Uterus (tissue), 4 donors: Measurements from ENCODE around the gene FZD4. TPM values are rescaled to one million over a fixed set of nuclear protein-coding genes. Genes with fewer than 3 reads are reported as not detected.
A peak's percentile ranks its signal among the peaks of the same experiment; 100 is the strongest.

Source experiments
- DNase-seq, 2 donors: peaks; one replicate each; pipeline ENCODE4 v3.0.0-alpha.2; 2019 to 2020
- H3K27ac ChIP-seq, 2 donors: fragments of 200-600 bp; sonication (generic); 1 replicate in 1 of 2; 2 replicates in 1 of 2; pipeline ENCODE4 v1.5.1; 2016 to 2018
- H3K27me3 ChIP-seq, 2 donors: fragments of 200-600 bp; sonication (generic); one replicate each; pipeline ENCODE4 v1.5.1; 2018 to 2019; ENCODE audit warnings: control low read depth in 1 of 2
- H3K36me3 ChIP-seq, 2 donors: fragments of 200-600 bp; sonication (generic); one replicate each; pipeline ENCODE4 v1.5.1; 2019; ENCODE audit warnings: control low read depth in 1 of 2
- H3K4me1 ChIP-seq, 2 donors: fragments of 200-600 bp; sonication (generic); one replicate each; pipeline ENCODE4 v1.5.1; 2018 to 2019; ENCODE audit warnings: control low read depth in 1 of 2
- H3K4me3 ChIP-seq, 2 donors: fragments of 200-600 bp; sonication (generic); 1 replicate in 1 of 2; 2 replicates in 1 of 2; pipeline ENCODE4 v1.5.1; 2018 to 2019; ENCODE audit warnings: mild to moderate bottlenecking in 1 of 2
- H3K9me3 ChIP-seq, 2 donors: fragments of 200-600 bp; sonication (generic); one replicate each; pipeline ENCODE4 v1.5.1; 2019; ENCODE audit warnings: control low read depth in 1 of 2
- CTCF ChIP-seq, 4 experiments: fragments of 200-600 bp in 2 of 4; fragments of 450-650 bp in 2 of 4; sonication (generic) in 2 of 4; IDR thresholded peaks; one replicate each; pipeline ENCODE4 v1.5.1; 2016 to 2019; ENCODE audit warnings: antibody characterized with exemption in 4 of 4, mild to moderate bottlenecking in 2 of 4, moderate library complexity in 1 of 4
- POLR2A ChIP-seq, 2 donors: fragments of 450-650 bp; IDR thresholded peaks; one replicate each; pipeline ENCODE4 v1.6.1; 2016; ENCODE audit warnings: antibody characterized with exemption in 2 of 2, mild to moderate bottlenecking in 1 of 2, moderate library complexity in 1 of 2
- intact Hi-C: fragments of 100-400 bp; cut with DNase I; formaldehyde crosslinking; loops from one replicate; pipeline ENCODE4 v1.15.1; 2023; ENCODE audit warnings: low total_unique reads
- total RNA-seq, 4 donors: library from RNA; depleted of rRNA in 3 of 4; stranded (reverse); fragments of >200 nt in 3 of 4; gene quantifications; one replicate each; pipeline versions ENCODE4 v1.1.0 to v1.2.4, GENCODE V29; 2014 to 2023
- donor health status: DM: yes; HTN: yes; CAD: no.

The FZD4 gene
- total RNA-seq, 4 donors from 2014 or later: 47.4 to 77.6 (median 49.4) TPM

- no peaks in the 10 kb centered on the region for H3K36me3 ChIP-seq
- H3K9me3 ChIP-seq: no peaks in the 10 kb centered on the region
- no peak for TF ChIP-seq POLR2A (IDR thresholded peaks at IDR 0.05)
- TF ChIP-seq CTCF (IDR thresholded peaks at IDR 0.05): no peak
- no peaks in the 10 kb centered on the region for H3K27me3 ChIP-seq
- peak in 1 of 2 donors; percentile 30 for DNase-seq
- H3K27ac ChIP-seq: peak overlapping the region; percentile 65 to 68
- H3K4me3 ChIP-seq: no peak overlapping the region
- intact Hi-C loops: no loop called here
- H3K4me1 ChIP-seq: peaks cover 7% of the 10 kb centered on the region in 2 donors
Observed at GRCh38 chr11:86931548-86932258, 23.5 kb downstream of the FZD4 start.

- TF ChIP-seq CTCF (IDR thresholded peaks at IDR 0.05): no peak
- no peak for TF ChIP-seq POLR2A (IDR thresholded peaks at IDR 0.05)
- DNase-seq: no peak
- peak overlapping the region; percentile 65 to 68 for H3K27ac ChIP-seq
- H3K27me3 ChIP-seq: no peaks in the 10 kb centered on the region
- H3K4me1 ChIP-seq: peaks cover 7% of the 10 kb centered on the region in 2 donors
- intact Hi-C loops: no loop called here
- no peaks in the 10 kb centered on the region for H3K36me3 ChIP-seq
- no peaks in the 10 kb centered on the region for H3K9me3 ChIP-seq
- H3K4me3 ChIP-seq: no peak overlapping the region
Observed at GRCh38 chr11:86930957-86931547, 24.1 kb downstream of the FZD4 start.

GRCh38 chr11:86926975-86927374, 28.2 kb downstream of the FZD4 start:
- H3K4me3 ChIP-seq: no peak overlapping the region
- no peaks in the 10 kb centered on the region for H3K36me3 ChIP-seq
- intact Hi-C loops: no loop called here
- no peaks in the 10 kb centered on the region for H3K27me3 ChIP-seq
- no peak for TF ChIP-seq CTCF (IDR thresholded peaks at IDR 0.05)
- TF ChIP-seq POLR2A (IDR thresholded peaks at IDR 0.05): no peak
- DNase-seq: no peak
- no peaks in the 10 kb centered on the region for H3K9me3 ChIP-seq
- H3K27ac ChIP-seq: no peak overlapping the region
- no peaks in the 10 kb centered on the region for H3K4me1 ChIP-seq

GRCh38 chr11:86923999-86924766, 31.0 kb downstream of the FZD4 start:
- Histone ChIP-seq H3K27me3 (no peaks in the 10 kb centered on the region), H3K36me3 (no peaks in the 10 kb centered on the region), H3K4me3 (no peak overlapping the region), H3K9me3 (no peaks in the 10 kb centered on the region), H3K27ac (peak overlapping the region; percentile 62 to 72), H3K4me1 (no peaks in the 10 kb centered on the region)
- no peak for DNase-seq
- no peak for TF ChIP-seq CTCF (IDR thresholded peaks at IDR 0.05)
- TF ChIP-seq POLR2A (IDR thresholded peaks at IDR 0.05): no peak
- intact Hi-C loops: no loop called here

GRCh38 chr11:86922225-86922624, 33.0 kb downstream of the FZD4 start:
- Histone ChIP-seq H3K4me3 (no peak overlapping the region), H3K4me1 (no peaks in the 10 kb centered on the region), H3K27ac (no peak overlapping the region), H3K36me3 (no peaks in the 10 kb centered on the region), H3K27me3 (no peaks in the 10 kb centered on the region), H3K9me3 (no peaks in the 10 kb centered on the region)
- intact Hi-C loops: no loop called here
- no peak for DNase-seq
- no peak for TF ChIP-seq POLR2A (IDR thresholded peaks at IDR 0.05)
- no peak for TF ChIP-seq CTCF (IDR thresholded peaks at IDR 0.05)
